ENCODE measurements around the gene HAT1. TPM values are rescaled to one million over a fixed set of nuclear protein-coding genes. Genes with fewer than 3 reads are reported as not detected.
A peak's percentile ranks its signal among the peaks of the same experiment; 100 is the strongest.

HAT1 gene
- total RNA-seq, 4 donors from 2014 or later, result 8.7 to 19.0 (median 12.3) TPM

- no peak for DNase-seq
- H3K27me3 ChIP-seq, result no peaks in the 10 kb centered on the region
- no peaks in the 10 kb centered on the region for H3K36me3 ChIP-seq
- peak overlapping the region; percentile 59 to 95 (median 78) for H3K4me3 ChIP-seq
- H3K4me1 ChIP-seq, result peaks cover 0 to 12% (median 3%) of the 10 kb centered on the region in 4 donors
- H3K27ac ChIP-seq, result peak overlapping the region; percentile 83 to 92 (median 88)
- H3K9me3 ChIP-seq, result no peaks in the 10 kb centered on the region
- no peak for TF ChIP-seq POLR2A (IDR thresholded peaks at IDR 0.05)
- TF ChIP-seq, protein P1, sequence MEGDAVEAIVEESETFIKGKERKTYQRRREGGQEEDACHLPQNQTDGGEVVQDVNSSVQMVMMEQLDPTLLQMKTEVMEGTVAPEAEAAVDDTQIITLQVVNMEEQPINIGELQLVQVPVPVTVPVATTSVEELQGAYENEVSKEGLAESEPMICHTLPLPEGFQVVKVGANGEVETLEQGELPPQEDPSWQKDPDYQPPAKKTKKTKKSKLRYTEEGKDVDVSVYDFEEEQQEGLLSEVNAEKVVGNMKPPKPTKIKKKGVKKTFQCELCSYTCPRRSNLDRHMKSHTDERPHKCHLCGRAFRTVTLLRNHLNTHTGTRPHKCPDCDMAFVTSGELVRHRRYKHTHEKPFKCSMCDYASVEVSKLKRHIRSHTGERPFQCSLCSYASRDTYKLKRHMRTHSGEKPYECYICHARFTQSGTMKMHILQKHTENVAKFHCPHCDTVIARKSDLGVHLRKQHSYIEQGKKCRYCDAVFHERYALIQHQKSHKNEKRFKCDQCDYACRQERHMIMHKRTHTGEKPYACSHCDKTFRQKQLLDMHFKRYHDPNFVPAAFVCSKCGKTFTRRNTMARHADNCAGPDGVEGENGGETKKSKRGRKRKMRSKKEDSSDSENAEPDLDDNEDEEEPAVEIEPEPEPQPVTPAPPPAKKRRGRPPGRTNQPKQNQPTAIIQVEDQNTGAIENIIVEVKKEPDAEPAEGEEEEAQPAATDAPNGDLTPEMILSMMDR (IDR thresholded peaks at IDR 0.05), result no peak
These were observed 361 bp upstream of the HAT1 start for GRCh38 chr2:171921970-171922229.

GRCh38 chr2:171923206-171923605, 945 bp downstream of the HAT1 start:
- TF ChIP-seq POLR2A (IDR thresholded peaks at IDR 0.05), result no peak
- TF ChIP-seq, protein P1 (IDR thresholded peaks at IDR 0.05), result no peak

DNA sequence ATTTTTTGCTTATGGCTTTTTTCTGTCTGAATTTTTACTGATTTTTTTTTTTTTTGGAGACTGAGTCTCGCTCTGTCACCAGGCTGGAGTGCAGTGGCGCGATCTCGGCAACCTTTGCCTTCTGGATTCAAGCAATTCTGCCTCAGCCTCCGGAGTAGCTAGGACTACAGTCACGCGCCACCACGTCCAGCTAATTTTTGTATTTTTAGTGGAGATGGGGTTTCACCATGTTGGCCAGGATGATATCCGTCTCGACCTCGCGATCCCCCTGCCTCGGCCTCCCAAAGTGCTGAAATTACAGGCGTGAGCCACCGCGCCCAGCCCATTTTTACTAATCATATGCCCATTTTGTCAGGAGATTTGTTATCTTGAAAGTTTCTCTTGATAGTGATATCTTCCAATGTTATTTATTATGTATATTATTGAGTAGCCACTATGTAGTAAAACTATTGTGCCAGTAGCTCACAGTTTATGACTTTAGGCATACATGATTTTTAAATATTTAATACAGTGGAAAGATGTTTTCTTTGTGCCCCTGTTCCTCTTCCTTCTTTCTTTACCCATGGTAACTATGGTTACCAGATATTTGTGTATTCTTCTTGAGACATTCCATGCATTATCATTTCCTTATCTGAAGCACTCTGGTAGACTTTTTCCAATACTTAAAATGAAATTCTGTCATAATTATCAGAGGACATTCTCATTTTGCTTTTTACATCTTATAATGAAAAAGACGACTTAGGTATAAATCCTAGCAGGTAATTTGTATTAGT, 2.1 kb downstream of the HAT1 start:
- TF ChIP-seq, protein P1 (IDR thresholded peaks at IDR 0.05), result no peak
- no peak for TF ChIP-seq POLR2A (IDR thresholded peaks at IDR 0.05)
- Histone ChIP-seq H3K4me1 (peaks cover 0 to 12% (median 3%) of the 10 kb centered on the region in 4 donors), H3K4me3 (no peak overlapping the region), H3K27ac (no peak overlapping the region), H3K36me3 (no peaks in the 10 kb centered on the region), H3K9me3 (no peaks in the 10 kb centered on the region), H3K27me3 (no peaks in the 10 kb centered on the region)
- DNase-seq, result no peak

More at GRCh38 chr2:171923206-171923605, 945 bp downstream of the HAT1 start:
- peak overlapping the region; percentile 83 to 92 (median 88) for H3K27ac ChIP-seq
- H3K9me3 ChIP-seq, result no peaks in the 10 kb centered on the region
- H3K27me3 ChIP-seq, result no peaks in the 10 kb centered on the region
- DNase-seq, result no peak
- peaks cover 0 to 12% (median 3%) of the 10 kb centered on the region in 4 donors for H3K4me1 ChIP-seq
- no peaks in the 10 kb centered on the region for H3K36me3 ChIP-seq
- H3K4me3 ChIP-seq, result peak overlapping the region; percentile 59 to 95 (median 78)

GRCh38 chr2:171930385-171930784, 8.1 kb downstream of the HAT1 start:
- TF ChIP-seq, protein P1 (IDR thresholded peaks at IDR 0.05), result no peak
- TF ChIP-seq POLR2A (IDR thresholded peaks at IDR 0.05), result no peak
- Histone ChIP-seq H3K27ac (no peak overlapping the region), H3K4me1 (no peaks in the 10 kb centered on the region), H3K4me3 (no peak overlapping the region), H3K27me3 (no peaks in the 10 kb centered on the region), H3K36me3 (peaks cover 0 to 8% (median 0%) of the 10 kb centered on the region in 3 donors), H3K9me3 (no peaks in the 10 kb centered on the region)
- DNase-seq, result no peak

DNA sequence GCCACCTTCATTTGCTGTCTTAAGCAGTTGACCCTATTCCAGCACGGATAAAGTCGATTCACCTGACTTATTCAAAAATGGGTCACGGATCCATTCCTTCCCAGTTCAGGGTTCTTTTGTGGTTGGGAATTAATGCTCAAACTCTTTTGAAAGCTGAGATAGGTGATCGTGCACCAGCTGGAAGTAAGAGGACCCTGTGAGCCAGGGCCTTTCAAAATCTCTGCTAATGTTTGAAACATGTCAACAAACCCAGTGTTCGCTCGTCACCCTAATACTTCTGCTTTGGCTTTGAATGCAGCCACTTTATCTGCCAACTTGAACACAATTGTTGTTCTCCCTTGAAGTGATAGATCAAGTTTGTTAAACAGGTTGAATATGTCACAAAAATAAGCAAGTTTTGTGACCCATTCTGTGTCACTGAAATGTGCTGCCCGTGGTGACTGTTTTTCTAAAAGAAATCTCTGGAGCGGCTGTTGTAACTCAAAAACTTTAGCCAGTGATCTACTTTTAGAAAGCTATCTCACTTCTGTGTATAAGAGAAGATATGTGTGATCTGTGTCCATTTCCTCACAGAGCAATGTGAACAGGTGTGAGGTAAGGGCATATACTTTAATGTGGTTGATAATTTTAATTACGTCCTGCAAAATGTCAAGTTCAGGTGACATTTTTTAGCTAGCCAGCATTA, 16.9 kb downstream of the HAT1 start:
- Histone ChIP-seq H3K4me1 (no peaks in the 10 kb centered on the region), H3K27ac (no peak overlapping the region), H3K4me3 (no peak overlapping the region), H3K27me3 (no peaks in the 10 kb centered on the region), H3K9me3 (no peaks in the 10 kb centered on the region), H3K36me3 (no peaks in the 10 kb centered on the region)
- TF ChIP-seq, protein P1 (IDR thresholded peaks at IDR 0.05), result no peak
- TF ChIP-seq POLR2A (IDR thresholded peaks at IDR 0.05), result no peak
- no peak for DNase-seq

Measured in Peyer's patch (tissue), 4 donors.